Ovary (tissue), 3 donors: ENCODE data around the gene GIMAP5.

ENCODE experiments used
- POLR2A ChIP-seq: fragments of 450-650 bp; IDR thresholded peaks from one replicate; pipeline ENCODE4 v1.6.1; 2017; ENCODE audit warnings: antibody characterized with exemption, mild to moderate bottlenecking, moderate library complexity
- TF ChIP-seq, protein P1 (sequence below), 3 donors: fragments of 450-650 bp in 2 of 3; fragments of 200-600 bp in 1 of 3; IDR thresholded peaks; one replicate each; pipeline versions ENCODE4 v1.5.1 to v1.8.0; 2016 to 2022; ENCODE audit warnings: antibody characterized with exemption in 3 of 3, mild to moderate bottlenecking in 1 of 3
- donor health status: DM: no; HTN: no; CAD: no.

- TF ChIP-seq, protein P1, sequence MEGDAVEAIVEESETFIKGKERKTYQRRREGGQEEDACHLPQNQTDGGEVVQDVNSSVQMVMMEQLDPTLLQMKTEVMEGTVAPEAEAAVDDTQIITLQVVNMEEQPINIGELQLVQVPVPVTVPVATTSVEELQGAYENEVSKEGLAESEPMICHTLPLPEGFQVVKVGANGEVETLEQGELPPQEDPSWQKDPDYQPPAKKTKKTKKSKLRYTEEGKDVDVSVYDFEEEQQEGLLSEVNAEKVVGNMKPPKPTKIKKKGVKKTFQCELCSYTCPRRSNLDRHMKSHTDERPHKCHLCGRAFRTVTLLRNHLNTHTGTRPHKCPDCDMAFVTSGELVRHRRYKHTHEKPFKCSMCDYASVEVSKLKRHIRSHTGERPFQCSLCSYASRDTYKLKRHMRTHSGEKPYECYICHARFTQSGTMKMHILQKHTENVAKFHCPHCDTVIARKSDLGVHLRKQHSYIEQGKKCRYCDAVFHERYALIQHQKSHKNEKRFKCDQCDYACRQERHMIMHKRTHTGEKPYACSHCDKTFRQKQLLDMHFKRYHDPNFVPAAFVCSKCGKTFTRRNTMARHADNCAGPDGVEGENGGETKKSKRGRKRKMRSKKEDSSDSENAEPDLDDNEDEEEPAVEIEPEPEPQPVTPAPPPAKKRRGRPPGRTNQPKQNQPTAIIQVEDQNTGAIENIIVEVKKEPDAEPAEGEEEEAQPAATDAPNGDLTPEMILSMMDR (IDR thresholded peaks at IDR 0.05) = no peak
- TF ChIP-seq POLR2A = no peak
Observed at GRCh38 chr7:150778014-150778737, 41.0 kb downstream of the GIMAP5 start.
